ENCODE results near the gene NLE1.

- TF ChIP-seq CTCF (IDR thresholded peaks at IDR 0.05 in 4 of 5, conservative IDR thresholded peaks at IDR 0.05 in 1 of 5) (peak in 3 of 5 experiments; percentile 0 to 3 (median 1)), POLR2A (IDR thresholded peaks at IDR 0.05) (no peak)
These were observed 329 bp upstream of the NLE1 start for GRCh38 chr17:35142467-35142796.
